RWPE1 (cell line): Measurements from ENCODE around the gene IRF9.
A peak's percentile ranks its signal among the peaks of the same experiment; 100 is the strongest.
"Not testable (repeated sequence)": the region's sequence is repeated elsewhere in the genome, so short reads cannot be mapped to it uniquely, and the experiment has no call there.

Experiments used
- CTCF ChIA-PET: fragments of 350-600 bp; sonication (Branson Sonifier 250); formaldehyde crosslinking; extraction: SDS; loops from one replicate; lab custom pipeline; 2021; lab: Yijun Ruan, JAX
- POLR2A ChIA-PET: fragments of 400-600 bp; formaldehyde crosslinking; extraction: SDS; loops from one replicate; lab custom pipeline; 2020; ENCODE audit warnings: antibody characterized with exemption; ENCODE audit not compliant: low non-redundant PET; lab: Yijun Ruan, JAX
- DNase-seq: peaks from one replicate; pipeline ENCODE4 v3.0.0; 2012; ENCODE audit warnings: low spot score
- H3K27ac ChIP-seq: fragments of 450-650 bp; 2 replicates; pipeline ENCODE4 v1.5.1; 2017
- TF ChIP-seq, protein P1 (sequence below): fragments of 450-650 bp; conservative IDR thresholded peaks from 2 replicates; pipeline ENCODE4 v1.5.1; 2017; ENCODE audit warnings: low read depth, mild to moderate bottlenecking

The IRF9 gene

DNA sequence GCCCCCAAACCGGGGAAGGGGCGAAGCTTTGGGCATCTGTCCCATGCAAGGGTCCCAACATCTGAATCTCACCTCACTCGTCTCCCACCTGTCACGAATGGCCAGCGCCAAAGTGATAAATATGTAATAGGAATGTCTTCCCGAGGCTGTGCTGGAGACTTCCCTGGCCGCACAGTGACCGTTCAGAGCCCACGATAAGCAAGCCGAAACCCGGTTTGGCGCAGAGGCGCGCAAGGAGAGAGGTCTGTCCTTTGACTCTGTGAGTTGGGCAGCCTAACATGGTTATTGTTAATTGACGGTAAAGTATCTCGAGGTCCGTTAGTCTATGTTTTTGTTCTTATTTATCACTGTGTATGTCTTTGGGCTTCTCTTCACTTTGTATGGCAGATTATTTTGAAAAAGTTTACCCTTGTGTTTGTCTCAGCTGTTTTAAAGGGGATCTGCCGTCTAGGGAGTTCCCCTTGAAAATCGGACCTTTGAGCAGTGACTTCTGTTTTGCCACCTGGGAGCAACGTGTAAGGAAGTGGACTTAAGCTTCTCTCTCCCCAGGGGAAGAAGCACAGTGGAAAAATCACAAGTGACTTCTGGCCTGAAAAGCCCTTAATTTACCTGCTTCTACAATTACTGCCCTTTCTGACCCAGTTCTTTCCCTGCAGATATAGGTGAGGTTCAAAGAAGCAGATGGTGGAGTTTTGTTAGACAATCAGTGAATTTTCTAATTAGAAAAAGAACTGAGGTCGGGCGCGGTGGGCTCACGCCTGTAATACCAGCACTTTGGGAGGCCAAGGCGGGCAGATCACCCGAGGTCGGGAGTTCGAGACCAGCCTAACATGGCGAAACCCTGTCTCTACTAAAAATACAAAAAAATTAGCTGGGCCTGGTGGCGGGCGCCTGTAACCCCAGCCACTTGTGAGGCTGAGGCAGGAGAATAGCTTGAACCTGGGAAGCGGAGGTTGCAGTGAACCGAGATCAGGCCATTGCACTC, 35.3 kb downstream of the IRF9 start:
- TF ChIP-seq, protein P1, sequence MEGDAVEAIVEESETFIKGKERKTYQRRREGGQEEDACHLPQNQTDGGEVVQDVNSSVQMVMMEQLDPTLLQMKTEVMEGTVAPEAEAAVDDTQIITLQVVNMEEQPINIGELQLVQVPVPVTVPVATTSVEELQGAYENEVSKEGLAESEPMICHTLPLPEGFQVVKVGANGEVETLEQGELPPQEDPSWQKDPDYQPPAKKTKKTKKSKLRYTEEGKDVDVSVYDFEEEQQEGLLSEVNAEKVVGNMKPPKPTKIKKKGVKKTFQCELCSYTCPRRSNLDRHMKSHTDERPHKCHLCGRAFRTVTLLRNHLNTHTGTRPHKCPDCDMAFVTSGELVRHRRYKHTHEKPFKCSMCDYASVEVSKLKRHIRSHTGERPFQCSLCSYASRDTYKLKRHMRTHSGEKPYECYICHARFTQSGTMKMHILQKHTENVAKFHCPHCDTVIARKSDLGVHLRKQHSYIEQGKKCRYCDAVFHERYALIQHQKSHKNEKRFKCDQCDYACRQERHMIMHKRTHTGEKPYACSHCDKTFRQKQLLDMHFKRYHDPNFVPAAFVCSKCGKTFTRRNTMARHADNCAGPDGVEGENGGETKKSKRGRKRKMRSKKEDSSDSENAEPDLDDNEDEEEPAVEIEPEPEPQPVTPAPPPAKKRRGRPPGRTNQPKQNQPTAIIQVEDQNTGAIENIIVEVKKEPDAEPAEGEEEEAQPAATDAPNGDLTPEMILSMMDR, result no peak
- peak overlapping the region; percentile 92 for H3K27ac ChIP-seq
- CTCF ChIA-PET, result interaction anchor here (0.6 to 1.0 kb wide), 4 partner anchors 16 to 134 kb away, joined by 3 to 4 read pairs (median 3); no protein-coding TSS in a partner anchor
- POLR2A ChIA-PET, result interaction anchor here (0.9 kb wide), 1 partner anchor 82 kb away, joined by 3 read pairs; no protein-coding TSS in a partner anchor
- DNase-seq, result no peak

DNA sequence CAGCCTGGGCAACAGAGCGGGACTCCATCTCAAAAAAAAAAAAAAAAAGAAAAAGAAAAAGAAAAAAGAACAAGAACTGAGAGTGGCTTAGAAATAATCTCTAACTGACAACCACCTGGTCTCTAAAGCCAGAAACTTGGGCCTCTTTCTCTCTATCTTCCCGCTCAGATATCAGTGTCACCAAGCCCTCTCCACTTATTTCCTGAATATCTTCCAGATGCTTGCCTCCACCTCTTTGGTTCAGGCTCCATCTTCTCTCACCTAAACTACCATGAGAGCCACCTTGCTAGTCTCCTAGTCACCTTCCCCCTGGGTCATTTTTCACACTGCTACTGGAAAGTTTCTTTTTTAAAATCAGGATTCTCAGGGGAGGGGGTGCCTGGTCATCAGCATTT, 36.0 kb downstream of the IRF9 start:
- TF ChIP-seq, protein P1, result no peak
- peak overlapping the region; percentile 92 for H3K27ac ChIP-seq
- ChIA-PET POLR2A (no interaction called here), CTCF (interaction anchor here (0.7 kb wide), 1 partner anchor 91 kb away, joined by 3 read pairs; no protein-coding TSS in a partner anchor)
- no peak for DNase-seq

DNA sequence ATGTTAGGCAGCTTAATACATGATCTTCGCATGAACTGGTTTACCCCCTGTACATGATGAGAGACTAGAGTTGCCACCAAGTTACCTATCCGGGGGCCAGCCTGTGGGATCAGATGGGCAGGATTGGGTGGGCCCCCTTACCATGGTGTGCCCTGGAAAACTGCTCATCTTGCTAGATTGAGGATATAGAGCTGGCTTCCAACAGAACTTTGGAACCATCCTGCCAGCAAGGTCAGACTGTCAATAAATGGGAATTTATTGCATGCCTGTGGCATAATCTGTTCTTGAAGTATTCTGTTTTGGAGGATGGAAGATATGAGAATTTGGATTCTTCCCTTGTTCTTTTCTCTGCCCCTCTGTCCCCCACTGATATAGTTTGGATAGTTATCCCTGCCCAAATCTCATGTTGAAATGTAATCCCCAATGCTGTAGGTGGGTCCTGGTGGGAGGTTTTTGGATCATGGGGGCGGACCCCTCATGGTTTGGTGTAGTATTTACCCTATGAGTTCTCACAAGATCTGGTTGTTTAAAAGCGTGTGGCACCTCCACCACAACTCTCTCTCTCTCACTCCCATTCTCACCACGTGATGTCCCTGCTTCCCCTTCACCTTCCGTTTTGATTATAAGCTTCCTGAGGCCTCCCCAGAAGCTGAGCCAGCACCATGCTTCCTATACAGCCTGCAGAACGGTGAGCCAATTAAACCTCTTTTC, 37.9 kb downstream of the IRF9 start:
- CTCF ChIA-PET, result interaction anchor here (0.6 kb wide), 1 partner anchor 109 kb away, joined by 3 read pairs; the partner anchor contains the start of gene CIDEB
- TF ChIP-seq, protein P1, result no peak
- POLR2A ChIA-PET, result interaction anchor here (0.6 kb wide), 1 partner anchor 30 kb away, joined by 3 read pairs; no protein-coding TSS in a partner anchor
- no peak overlapping the region for H3K27ac ChIP-seq
- DNase-seq, result no peak

DNA sequence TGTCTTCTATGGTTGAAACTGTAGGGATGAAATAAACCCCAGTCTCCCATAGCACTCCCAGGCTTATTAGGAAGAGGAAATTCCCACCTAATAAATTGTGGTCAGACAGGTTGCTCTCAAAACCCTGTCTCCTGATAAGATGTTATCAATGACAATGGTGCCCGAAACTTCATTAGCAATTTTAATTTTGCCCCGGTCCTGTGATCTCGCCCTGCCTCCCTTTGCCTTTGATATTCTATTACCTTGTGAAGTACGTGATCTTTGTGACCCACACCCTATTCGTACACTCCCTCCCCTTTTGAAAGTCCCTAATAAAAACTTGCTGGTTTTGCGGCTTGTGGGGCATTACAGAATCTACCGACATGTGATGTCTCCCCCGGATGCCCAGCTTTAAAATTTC, 41.5 kb downstream of the IRF9 start:
- DNase-seq, CTCF ChIA-PET: not testable (repeated sequence)

DNA sequence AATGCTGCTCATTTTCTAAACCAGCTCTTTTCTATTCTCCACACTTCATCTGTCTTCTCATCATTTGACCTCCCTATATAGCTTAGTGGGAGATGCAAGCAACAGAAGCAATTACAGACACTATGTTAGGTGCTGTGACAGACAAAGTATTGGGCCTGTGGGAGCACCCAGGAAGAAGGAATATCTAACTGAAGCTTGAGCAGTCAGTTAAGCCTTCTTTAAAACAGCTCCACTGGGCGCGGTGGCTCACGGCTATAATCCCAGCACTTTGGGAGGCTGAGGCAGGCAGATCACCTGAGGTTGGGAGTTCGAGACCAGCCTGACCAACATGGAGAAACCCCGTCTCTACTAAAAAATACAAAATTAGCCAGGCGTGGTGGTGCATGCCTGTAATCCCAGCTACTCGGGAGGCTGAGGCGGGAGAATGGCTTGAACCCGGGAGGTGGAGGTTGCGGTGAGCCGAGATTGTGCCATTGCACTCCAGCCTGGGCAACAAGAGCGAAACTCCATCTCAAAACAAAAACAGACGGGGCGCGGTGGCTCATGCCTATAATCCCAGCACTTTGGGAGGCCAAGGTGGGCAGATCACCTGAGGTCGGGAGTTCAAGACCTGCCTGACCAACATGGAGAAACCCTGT, 42.3 kb downstream of the IRF9 start:
- DNase-seq, POLR2A ChIA-PET, H3K27ac ChIP-seq: not testable (repeated sequence)
- CTCF ChIA-PET, result interaction anchor here (0.6 kb wide), 1 partner anchor 69 kb away, joined by 5 read pairs; no protein-coding TSS in a partner anchor

More for the DNA sequence above, 41.5 kb downstream of the IRF9 start:
- POLR2A ChIA-PET, H3K27ac ChIP-seq: not testable (repeated sequence)

DNA sequence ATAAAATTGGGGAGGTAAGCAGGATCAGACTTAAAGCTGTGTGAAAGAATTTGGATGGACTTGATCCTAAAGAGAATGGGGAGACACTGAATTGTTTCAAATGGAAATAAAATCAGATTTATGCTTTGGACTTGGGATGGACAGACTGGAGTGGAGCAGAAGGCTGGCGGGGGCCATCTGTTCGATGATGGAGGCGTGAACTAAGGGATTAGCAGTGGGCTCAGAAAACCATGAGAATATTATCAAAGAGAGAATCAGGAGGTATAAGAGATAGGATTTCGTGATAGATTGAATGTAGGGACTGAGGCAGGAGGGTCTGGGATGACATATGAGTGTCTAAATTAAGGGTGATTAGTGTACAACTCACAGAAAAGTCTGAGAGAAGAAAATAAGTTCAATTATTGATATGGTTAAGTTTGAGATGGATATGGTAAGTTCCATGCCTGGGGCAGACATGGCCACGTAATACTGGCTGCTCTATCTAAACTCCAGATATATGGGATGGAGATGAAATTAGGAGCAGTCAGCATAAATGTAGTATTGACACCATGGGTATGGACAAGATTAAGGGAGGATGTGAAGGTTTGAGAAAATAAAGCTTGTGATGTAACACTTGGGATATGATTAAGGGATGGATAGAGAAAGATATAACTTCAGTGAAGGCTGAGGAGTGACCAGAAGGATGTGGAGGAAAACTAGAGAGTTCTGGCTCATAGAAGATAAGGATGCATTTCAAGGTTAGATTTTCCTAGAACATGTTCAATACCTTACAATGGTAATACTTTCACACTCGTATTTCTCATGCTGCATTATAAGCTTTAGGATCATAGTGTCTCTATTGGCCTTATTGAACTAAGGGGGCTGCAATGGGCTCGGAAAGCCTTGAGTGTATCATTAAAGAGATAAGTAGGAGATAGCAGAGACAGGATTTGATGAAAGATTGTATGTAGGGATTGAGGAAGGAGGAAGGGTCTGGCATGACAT, 43.4 kb downstream of the IRF9 start:
- TF ChIP-seq, protein P1, result no peak
- H3K27ac ChIP-seq, result no peak overlapping the region
- DNase-seq, result no peak
- CTCF ChIA-PET, result interaction anchor here (0.6 kb wide), 1 partner anchor 71 kb away, joined by 5 read pairs; no protein-coding TSS in a partner anchor
- POLR2A ChIA-PET, result no interaction called here
